Neural cell (in vitro differentiated cells): ENCODE data around the gene DHX15.

ENCODE experiments used
- EP300 ChIP-seq: fragments of 450-650 bp; conservative IDR thresholded peaks from 2 replicates; pipeline ENCODE4 v1.6.1; 2014; ENCODE audit warnings: antibody characterized with exemption, mild to moderate bottlenecking, moderate library complexity; ENCODE audit not compliant: poor library complexity, severe bottlenecking
- MXI1 ChIP-seq: fragments of 450-650 bp; conservative IDR thresholded peaks from 2 replicates; pipeline ENCODE4 v1.6.1; 2014; ENCODE audit warnings: antibody characterized with exemption, mild to moderate bottlenecking; ENCODE audit not compliant: poor library complexity, severe bottlenecking
- POLR2AphosphoS5 ChIP-seq: IDR thresholded peaks from 2 replicates; pipeline ENCODE4 v1.6.1; 2012
- RAD21 ChIP-seq: fragments of 450-650 bp; conservative IDR thresholded peaks from 2 replicates; pipeline ENCODE4 v1.6.1; 2014; ENCODE audit warnings: antibody characterized with exemption, mild to moderate bottlenecking, moderate library complexity
- SMC3 ChIP-seq: fragments of 450-650 bp; conservative IDR thresholded peaks from 2 replicates; pipeline ENCODE4 v1.6.1; 2014; ENCODE audit warnings: antibody characterized with exemption, mild to moderate bottlenecking, moderate library complexity; ENCODE audit not compliant: poor library complexity
- TAF1 ChIP-seq: IDR thresholded peaks from 2 replicates; pipeline ENCODE4 v1.6.1; 2012; ENCODE audit warnings: low read depth
- TF ChIP-seq, protein P1 (sequence below): fragments of 450-650 bp; IDR thresholded peaks from 2 replicates; pipeline ENCODE4 v1.5.1; 2014; ENCODE audit warnings: antibody characterized with exemption, mild to moderate bottlenecking, moderate library complexity; ENCODE audit not compliant: poor library complexity, severe bottlenecking
- TF ChIP-seq, protein P2 (sequence below): IDR thresholded peaks from 2 replicates; pipeline ENCODE4 v1.6.1; 2012; ENCODE audit warnings: borderline replicate concordance

DNA sequence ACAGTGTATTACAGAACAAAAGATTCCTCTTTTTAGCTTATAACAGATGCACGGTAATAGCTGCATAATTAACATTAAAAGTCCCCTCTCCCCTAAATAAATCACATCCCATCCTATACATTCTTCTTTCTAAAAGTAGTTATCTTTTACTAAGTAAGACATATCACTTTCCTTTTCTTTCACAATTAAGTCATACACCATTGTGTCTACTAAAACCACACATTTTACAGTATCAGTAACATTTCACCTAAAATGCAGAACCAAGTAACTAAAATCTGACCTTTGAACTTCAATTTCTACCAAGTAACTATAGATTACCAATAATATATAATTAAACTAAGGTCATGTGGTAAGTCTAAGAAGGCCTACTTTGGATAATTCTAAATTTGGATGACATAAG, 14.2 kb downstream of the DHX15 start:
- no peak for TF ChIP-seq MXI1
- TF ChIP-seq, protein P1, sequence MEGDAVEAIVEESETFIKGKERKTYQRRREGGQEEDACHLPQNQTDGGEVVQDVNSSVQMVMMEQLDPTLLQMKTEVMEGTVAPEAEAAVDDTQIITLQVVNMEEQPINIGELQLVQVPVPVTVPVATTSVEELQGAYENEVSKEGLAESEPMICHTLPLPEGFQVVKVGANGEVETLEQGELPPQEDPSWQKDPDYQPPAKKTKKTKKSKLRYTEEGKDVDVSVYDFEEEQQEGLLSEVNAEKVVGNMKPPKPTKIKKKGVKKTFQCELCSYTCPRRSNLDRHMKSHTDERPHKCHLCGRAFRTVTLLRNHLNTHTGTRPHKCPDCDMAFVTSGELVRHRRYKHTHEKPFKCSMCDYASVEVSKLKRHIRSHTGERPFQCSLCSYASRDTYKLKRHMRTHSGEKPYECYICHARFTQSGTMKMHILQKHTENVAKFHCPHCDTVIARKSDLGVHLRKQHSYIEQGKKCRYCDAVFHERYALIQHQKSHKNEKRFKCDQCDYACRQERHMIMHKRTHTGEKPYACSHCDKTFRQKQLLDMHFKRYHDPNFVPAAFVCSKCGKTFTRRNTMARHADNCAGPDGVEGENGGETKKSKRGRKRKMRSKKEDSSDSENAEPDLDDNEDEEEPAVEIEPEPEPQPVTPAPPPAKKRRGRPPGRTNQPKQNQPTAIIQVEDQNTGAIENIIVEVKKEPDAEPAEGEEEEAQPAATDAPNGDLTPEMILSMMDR = no peak
- no peak for TF ChIP-seq POLR2AphosphoS5
- no peak for TF ChIP-seq EP300
- no peak for TF ChIP-seq RAD21
- no peak for TF ChIP-seq TAF1
- TF ChIP-seq, protein P2, sequence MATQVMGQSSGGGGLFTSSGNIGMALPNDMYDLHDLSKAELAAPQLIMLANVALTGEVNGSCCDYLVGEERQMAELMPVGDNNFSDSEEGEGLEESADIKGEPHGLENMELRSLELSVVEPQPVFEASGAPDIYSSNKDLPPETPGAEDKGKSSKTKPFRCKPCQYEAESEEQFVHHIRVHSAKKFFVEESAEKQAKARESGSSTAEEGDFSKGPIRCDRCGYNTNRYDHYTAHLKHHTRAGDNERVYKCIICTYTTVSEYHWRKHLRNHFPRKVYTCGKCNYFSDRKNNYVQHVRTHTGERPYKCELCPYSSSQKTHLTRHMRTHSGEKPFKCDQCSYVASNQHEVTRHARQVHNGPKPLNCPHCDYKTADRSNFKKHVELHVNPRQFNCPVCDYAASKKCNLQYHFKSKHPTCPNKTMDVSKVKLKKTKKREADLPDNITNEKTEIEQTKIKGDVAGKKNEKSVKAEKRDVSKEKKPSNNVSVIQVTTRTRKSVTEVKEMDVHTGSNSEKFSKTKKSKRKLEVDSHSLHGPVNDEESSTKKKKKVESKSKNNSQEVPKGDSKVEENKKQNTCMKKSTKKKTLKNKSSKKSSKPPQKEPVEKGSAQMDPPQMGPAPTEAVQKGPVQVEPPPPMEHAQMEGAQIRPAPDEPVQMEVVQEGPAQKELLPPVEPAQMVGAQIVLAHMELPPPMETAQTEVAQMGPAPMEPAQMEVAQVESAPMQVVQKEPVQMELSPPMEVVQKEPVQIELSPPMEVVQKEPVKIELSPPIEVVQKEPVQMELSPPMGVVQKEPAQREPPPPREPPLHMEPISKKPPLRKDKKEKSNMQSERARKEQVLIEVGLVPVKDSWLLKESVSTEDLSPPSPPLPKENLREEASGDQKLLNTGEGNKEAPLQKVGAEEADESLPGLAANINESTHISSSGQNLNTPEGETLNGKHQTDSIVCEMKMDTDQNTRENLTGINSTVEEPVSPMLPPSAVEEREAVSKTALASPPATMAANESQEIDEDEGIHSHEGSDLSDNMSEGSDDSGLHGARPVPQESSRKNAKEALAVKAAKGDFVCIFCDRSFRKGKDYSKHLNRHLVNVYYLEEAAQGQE = no peak
- TF ChIP-seq SMC3 = no peak
